Activated naive CD4-positive, alpha-beta T cell treated with anti-CD3 and anti-CD28 coated beads, Interleukin-2, amount 10 ng/mL, durations not matched to agents 7 days and 5 days (primary cell): ENCODE data around the gene RHOB.

Source experiments
- CTCF ChIA-PET: fragments of 350-600 bp; sonication (Branson Sonifier 250); formaldehyde crosslinking; loops from one replicate; lab custom pipeline; 2021; ENCODE audit warnings: antibody characterized with exemption; lab: Charles Lee
- DNase-seq: peaks from one replicate; pipeline ENCODE4 v3.0.0-alpha.2; 2020
- H3K27ac Mint-ChIP-seq: one replicate; pipeline ENCODE4 v1.8.0; 2021; ENCODE audit warnings: mild to moderate bottlenecking, moderate library complexity, mixed read lengths
- H3K27me3 Mint-ChIP-seq: one replicate; pipeline ENCODE4 v1.8.0; 2021; ENCODE audit warnings: mild to moderate bottlenecking, mixed read lengths
- H3K36me3 Mint-ChIP-seq: one replicate; pipeline ENCODE4 v1.8.0; 2021; ENCODE audit warnings: mixed read lengths
- H3K4me1 Mint-ChIP-seq: one replicate; pipeline ENCODE4 v1.8.0; 2021; ENCODE audit warnings: mixed read lengths
- H3K4me3 Mint-ChIP-seq: one replicate; pipeline ENCODE4 v1.8.0; 2021; ENCODE audit warnings: mild to moderate bottlenecking, moderate library complexity, mixed read lengths
- H3K9me3 Mint-ChIP-seq: one replicate; pipeline ENCODE4 v1.8.0; 2021; ENCODE audit warnings: mixed read lengths

RHOB gene

GRCh38 chr2:20496942-20497341 is 50.1 kb downstream of the RHOB start:
- H3K27me3 Mint-ChIP-seq = peaks cover 37% of the 10 kb centered on the region
- CTCF ChIA-PET = no interaction called here
- no peaks in the 10 kb centered on the region for H3K36me3 Mint-ChIP-seq
- H3K9me3 Mint-ChIP-seq = no peaks in the 10 kb centered on the region
- H3K4me1 Mint-ChIP-seq = peaks cover 10% of the 10 kb centered on the region
- no peak for DNase-seq
- H3K27ac Mint-ChIP-seq = no peak overlapping the region
- no peak overlapping the region for H3K4me3 Mint-ChIP-seq
